SK-N-SH (cell line): ENCODE results near the gene UNC93B1.

Experiments
- EP300 ChIP-seq, 2 experiments: IDR thresholded peaks; 2 replicates each; pipeline versions ENCODE4 v1.4.0 to v1.6.1; 2012; ENCODE audit warnings: borderline replicate concordance in 1 of 2, low read depth in 1 of 2, low read length in 1 of 2
- EZH2phosphoT487 ChIP-seq: fragments of 200-600 bp; sonication (generic); IDR thresholded peaks from 2 replicates; pipeline ENCODE4 v1.6.1; 2017; ENCODE audit warnings: low read depth, mixed run types, mild to moderate bottlenecking, antibody characterized with exemption, moderate library complexity, borderline replicate concordance
- FOXM1 ChIP-seq: IDR thresholded peaks from 2 replicates; pipeline ENCODE4 v1.4.0; 2012; ENCODE audit warnings: low read depth, mild to moderate bottlenecking
- MEF2A ChIP-seq: IDR thresholded peaks from 2 replicates; pipeline ENCODE4 v1.4.0; 2012; ENCODE audit warnings: low read depth, borderline replicate concordance
- NFIC ChIP-seq: IDR thresholded peaks from 2 replicates; pipeline ENCODE4 v1.4.0; 2012; ENCODE audit warnings: borderline replicate concordance
- NRF1 ChIP-seq: IDR thresholded peaks from 2 replicates; pipeline ENCODE4 v1.6.1; 2012; ENCODE audit warnings: low read depth, mild to moderate bottlenecking, low read length
- RAD21 ChIP-seq: IDR thresholded peaks from 2 replicates; pipeline ENCODE4 v1.6.1; 2012; ENCODE audit warnings: mild to moderate bottlenecking, low read length
- TAF1 ChIP-seq: IDR thresholded peaks from 2 replicates; pipeline ENCODE4 v1.6.1; 2012; ENCODE audit warnings: low read depth, mild to moderate bottlenecking, low read length, moderate library complexity, borderline replicate concordance
- TF ChIP-seq, protein P1 (sequence below): fragments of 200-600 bp; sonication (generic); IDR thresholded peaks from 2 replicates; pipeline ENCODE4 v1.6.1; 2017; ENCODE audit warnings: antibody characterized with exemption, mild to moderate bottlenecking, moderate library complexity
- TF ChIP-seq, protein P2 (sequence below): IDR thresholded peaks from 2 replicates; pipeline ENCODE4; 2012
- TF ChIP-seq, protein P3 (sequence below): IDR thresholded peaks from 2 replicates; pipeline ENCODE4 v1.4.0; 2012; ENCODE audit warnings: low read depth, borderline replicate concordance

DNA sequence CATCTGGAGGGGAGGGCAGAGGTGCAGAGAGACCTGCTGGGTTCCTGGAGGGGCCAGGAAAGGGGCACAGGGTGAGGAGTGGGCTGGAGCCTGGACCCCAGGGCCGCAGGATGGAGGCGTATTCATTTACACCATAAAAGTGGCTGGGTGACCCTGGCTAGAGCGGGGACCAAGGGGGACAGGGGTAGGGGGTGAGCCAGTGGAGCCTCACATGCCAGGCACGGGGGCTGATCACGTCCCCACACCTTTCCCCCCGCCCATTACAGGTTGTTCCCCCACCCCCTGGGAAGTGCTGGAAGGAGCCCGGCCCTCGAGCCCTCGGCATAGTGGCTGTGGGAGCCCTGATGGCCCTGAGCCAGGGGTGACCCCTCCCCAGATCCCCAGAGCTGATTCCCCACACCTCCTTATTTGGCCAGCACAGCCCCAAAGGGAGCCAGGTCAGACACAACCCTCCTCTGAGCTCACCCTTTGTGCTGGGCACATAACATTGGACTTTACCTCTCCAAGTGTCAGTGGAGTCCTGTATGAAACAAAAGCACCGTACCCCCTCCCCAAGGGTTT lies 35.7 kb upstream of the UNC93B1 start:
- TF ChIP-seq TAF1, result no peak
- no peak for TF ChIP-seq FOXM1
- TF ChIP-seq, protein P1, sequence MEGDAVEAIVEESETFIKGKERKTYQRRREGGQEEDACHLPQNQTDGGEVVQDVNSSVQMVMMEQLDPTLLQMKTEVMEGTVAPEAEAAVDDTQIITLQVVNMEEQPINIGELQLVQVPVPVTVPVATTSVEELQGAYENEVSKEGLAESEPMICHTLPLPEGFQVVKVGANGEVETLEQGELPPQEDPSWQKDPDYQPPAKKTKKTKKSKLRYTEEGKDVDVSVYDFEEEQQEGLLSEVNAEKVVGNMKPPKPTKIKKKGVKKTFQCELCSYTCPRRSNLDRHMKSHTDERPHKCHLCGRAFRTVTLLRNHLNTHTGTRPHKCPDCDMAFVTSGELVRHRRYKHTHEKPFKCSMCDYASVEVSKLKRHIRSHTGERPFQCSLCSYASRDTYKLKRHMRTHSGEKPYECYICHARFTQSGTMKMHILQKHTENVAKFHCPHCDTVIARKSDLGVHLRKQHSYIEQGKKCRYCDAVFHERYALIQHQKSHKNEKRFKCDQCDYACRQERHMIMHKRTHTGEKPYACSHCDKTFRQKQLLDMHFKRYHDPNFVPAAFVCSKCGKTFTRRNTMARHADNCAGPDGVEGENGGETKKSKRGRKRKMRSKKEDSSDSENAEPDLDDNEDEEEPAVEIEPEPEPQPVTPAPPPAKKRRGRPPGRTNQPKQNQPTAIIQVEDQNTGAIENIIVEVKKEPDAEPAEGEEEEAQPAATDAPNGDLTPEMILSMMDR, result no peak
- TF ChIP-seq NRF1, result no peak
- no peak for TF ChIP-seq NFIC
- TF ChIP-seq EZH2phosphoT487, result no peak
- TF ChIP-seq, protein P2, sequence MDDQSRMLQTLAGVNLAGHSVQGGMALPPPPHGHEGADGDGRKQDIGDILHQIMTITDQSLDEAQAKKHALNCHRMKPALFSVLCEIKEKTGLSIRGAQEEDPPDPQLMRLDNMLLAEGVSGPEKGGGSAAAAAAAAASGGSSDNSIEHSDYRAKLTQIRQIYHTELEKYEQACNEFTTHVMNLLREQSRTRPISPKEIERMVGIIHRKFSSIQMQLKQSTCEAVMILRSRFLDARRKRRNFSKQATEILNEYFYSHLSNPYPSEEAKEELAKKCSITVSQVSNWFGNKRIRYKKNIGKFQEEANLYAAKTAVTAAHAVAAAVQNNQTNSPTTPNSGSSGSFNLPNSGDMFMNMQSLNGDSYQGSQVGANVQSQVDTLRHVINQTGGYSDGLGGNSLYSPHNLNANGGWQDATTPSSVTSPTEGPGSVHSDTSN, result no peak
- TF ChIP-seq MEF2A, result no peak
- TF ChIP-seq, protein P3, sequence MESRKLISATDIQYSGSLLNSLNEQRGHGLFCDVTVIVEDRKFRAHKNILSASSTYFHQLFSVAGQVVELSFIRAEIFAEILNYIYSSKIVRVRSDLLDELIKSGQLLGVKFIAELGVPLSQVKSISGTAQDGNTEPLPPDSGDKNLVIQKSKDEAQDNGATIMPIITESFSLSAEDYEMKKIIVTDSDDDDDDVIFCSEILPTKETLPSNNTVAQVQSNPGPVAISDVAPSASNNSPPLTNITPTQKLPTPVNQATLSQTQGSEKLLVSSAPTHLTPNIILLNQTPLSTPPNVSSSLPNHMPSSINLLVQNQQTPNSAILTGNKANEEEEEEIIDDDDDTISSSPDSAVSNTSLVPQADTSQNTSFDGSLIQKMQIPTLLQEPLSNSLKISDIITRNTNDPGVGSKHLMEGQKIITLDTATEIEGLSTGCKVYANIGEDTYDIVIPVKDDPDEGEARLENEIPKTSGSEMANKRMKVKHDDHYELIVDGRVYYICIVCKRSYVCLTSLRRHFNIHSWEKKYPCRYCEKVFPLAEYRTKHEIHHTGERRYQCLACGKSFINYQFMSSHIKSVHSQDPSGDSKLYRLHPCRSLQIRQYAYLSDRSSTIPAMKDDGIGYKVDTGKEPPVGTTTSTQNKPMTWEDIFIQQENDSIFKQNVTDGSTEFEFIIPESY, result no peak
- TF ChIP-seq RAD21, result no peak
- TF ChIP-seq EP300 (IDR thresholded peaks at IDR 0.05; ENCODE audit: borderline replicate concordance in 1 of 2, low read depth in 1 of 2, low read length in 1 of 2), result no peak
